CD4-positive, CD25-positive, alpha-beta regulatory T cell (primary cell): ENCODE data around the gene ZNF727. TPM values are rescaled to one million over a fixed set of nuclear protein-coding genes. Genes with fewer than 3 reads are reported as not detected.
"Not testable (repeated sequence)": the region's sequence is repeated elsewhere in the genome, so short reads cannot be mapped to it uniquely, and the experiment has no call there.

Source experiments
- ATAC-seq, 2 donors: fragments of 150-1000 bp; cut with Tn5 transposase; one replicate each; pipeline ENCODE4 v1.10.0; 2021; ENCODE audit warnings: low read depth in 2 of 2, moderate number of reproducible peaks in 2 of 2, moderate library complexity in 1 of 2
- DNase-seq, 3 donors: peaks; one replicate each; pipeline versions ENCODE4 v3.0.0 to v3.0.0-alpha.2; 2012 to 2022; ENCODE audit warnings: mixed read lengths in 1 of 3
- H3K27ac ChIP-seq: one replicate; pipeline ENCODE4 v1.7.0; 2013; ENCODE audit warnings: mild to moderate bottlenecking, low read length; ENCODE audit not compliant: insufficient read depth, poor library complexity, severe bottlenecking
- H3K27me3 ChIP-seq: one replicate; pipeline ENCODE4 v1.7.0; 2013; ENCODE audit warnings: low read length; ENCODE audit not compliant: control insufficient read depth, insufficient read depth
- H3K36me3 ChIP-seq: one replicate; pipeline ENCODE4 v1.7.0; 2013; ENCODE audit warnings: mild to moderate bottlenecking, low read length, moderate library complexity; ENCODE audit not compliant: control insufficient read depth, insufficient read depth
- H3K4me1 ChIP-seq: 2 replicates; pipeline ENCODE4 v1.7.0; 2013; ENCODE audit warnings: mild to moderate bottlenecking, low read length; ENCODE audit not compliant: insufficient read depth, control insufficient read depth, poor library complexity, severe bottlenecking
- H3K4me3 ChIP-seq: one replicate; pipeline ENCODE4 v1.7.0; 2013; ENCODE audit warnings: low read depth, mild to moderate bottlenecking, low read length, moderate library complexity
- H3K9me3 ChIP-seq, 2 experiments: 1 replicate in 1 of 2; 2 replicates in 1 of 2; pipeline ENCODE4 v1.7.0; 2013; ENCODE audit warnings: low read length in 2 of 2, mild to moderate bottlenecking in 1 of 2, moderate library complexity in 1 of 2; ENCODE audit not compliant: control insufficient read depth in 2 of 2
- H3K27ac Mint-ChIP-seq, 3 donors: one replicate each; pipeline ENCODE4 v1.8.0; 2020 to 2022; ENCODE audit warnings: mild to moderate bottlenecking in 3 of 3, mixed read lengths in 3 of 3, moderate library complexity in 2 of 3
- H3K27me3 Mint-ChIP-seq: one replicate; pipeline ENCODE4 v1.8.0; 2022; ENCODE audit warnings: mild to moderate bottlenecking, mixed read lengths
- H3K36me3 Mint-ChIP-seq: one replicate; pipeline ENCODE4 v1.8.0; 2020; ENCODE audit warnings: mixed read lengths
- H3K4me1 Mint-ChIP-seq, 4 donors: one replicate each; pipeline ENCODE4 v1.8.0; 2020 to 2022; ENCODE audit warnings: mixed read lengths in 4 of 4, mild to moderate bottlenecking in 1 of 4
- H3K4me3 Mint-ChIP-seq, 4 donors: one replicate each; pipeline ENCODE4 v1.8.0; 2020 to 2022; ENCODE audit warnings: mild to moderate bottlenecking in 4 of 4, mixed read lengths in 4 of 4, moderate library complexity in 3 of 4
- H3K9me3 Mint-ChIP-seq, 7 donors: one replicate each; pipeline ENCODE4 v1.8.0; 2020 to 2022; ENCODE audit warnings: mixed read lengths in 7 of 7, mild to moderate bottlenecking in 3 of 7, moderate library complexity in 2 of 7
- polyA plus RNA-seq, 4 donors: library from polyadenylated mRNA; unstranded; fragments of 300-500 nt; fragmentation: Illumina TruSeq; gene quantifications; one replicate each; pipeline ENCODE4 v1.2.3, GENCODE V29; 2021
- total RNA-seq: library from RNA; stranded (reverse); gene quantifications from one replicate; pipeline ENCODE4 v1.2.3, GENCODE V29; 2022

ZNF727 gene
- total and polyA plus RNA-seq, 5 donors from 2014 or later = 0.09 TPM; not detected in 4

- no peak overlapping the region for H3K4me3 Mint-ChIP-seq
- H3K27ac Mint-ChIP-seq = no peak overlapping the region
These were observed 33.4 kb downstream of the ZNF727 start for GRCh38 chr7:64078699-64078994.

GRCh38 chr7:64087501-64087900, 42.3 kb downstream of the ZNF727 start:
- H3K36me3 ChIP-seq = no peaks in the 10 kb centered on the region

More at GRCh38 chr7:64078699-64078994, 33.4 kb downstream of the ZNF727 start:
- DNase-seq = no peak
- H3K4me3 ChIP-seq = no peak overlapping the region
- no peaks in the 10 kb centered on the region for H3K36me3 Mint-ChIP-seq
- no peaks in the 10 kb centered on the region for H3K27me3 ChIP-seq
- H3K36me3 ChIP-seq = no peaks in the 10 kb centered on the region
- no peak for ATAC-seq
- peaks cover 4 to 79% (median 33%) of the 10 kb centered on the region in 7 donors for H3K9me3 Mint-ChIP-seq
- no peaks in the 10 kb centered on the region for H3K27me3 Mint-ChIP-seq
- H3K27ac ChIP-seq = no peak overlapping the region
- peaks cover 67 to 93% of the 10 kb centered on the region in 2 experiments for H3K9me3 ChIP-seq
- no peaks in the 10 kb centered on the region for H3K4me1 Mint-ChIP-seq
- no peaks in the 10 kb centered on the region for H3K4me1 ChIP-seq

GRCh38 chr7:64088863-64089262, 43.6 kb downstream of the ZNF727 start:
- H3K9me3 Mint-ChIP-seq = peaks cover 0 to 57% (median 22%) of the 10 kb centered on the region in 7 donors

More at GRCh38 chr7:64087501-64087900, 42.3 kb downstream of the ZNF727 start:
- Mint-ChIP-seq H3K9me3 (peaks cover 0 to 53% (median 15%) of the 10 kb centered on the region in 7 donors), H3K4me3 (no peak overlapping the region), H3K36me3 (no peaks in the 10 kb centered on the region), H3K27me3 (no peaks in the 10 kb centered on the region), H3K4me1 (no peaks in the 10 kb centered on the region), H3K27ac (no peak overlapping the region)
- Histone ChIP-seq H3K27ac (no peak overlapping the region), H3K9me3 (peaks cover 11 to 51% of the 10 kb centered on the region in 2 experiments), H3K4me1 (no peaks in the 10 kb centered on the region), H3K27me3 (no peaks in the 10 kb centered on the region), H3K4me3 (no peak overlapping the region)
- DNase-seq = no peak
- no peak for ATAC-seq

More at GRCh38 chr7:64088863-64089262, 43.6 kb downstream of the ZNF727 start:
- peaks cover 9 to 51% of the 10 kb centered on the region in 2 experiments for H3K9me3 ChIP-seq
- H3K36me3 Mint-ChIP-seq, H3K4me3 ChIP-seq, H3K27me3 ChIP-seq, H3K4me1 ChIP-seq, ATAC-seq, H3K4me1 Mint-ChIP-seq, H3K27ac Mint-ChIP-seq, H3K27ac ChIP-seq, H3K36me3 ChIP-seq, DNase-seq, H3K4me3 Mint-ChIP-seq, H3K27me3 Mint-ChIP-seq: not testable (repeated sequence)

Other genes with a start within 250 kb of the ZNF727 start
- gene ZNF722, start 46.6 kb upstream of the ZNF727 start, total RNA-seq = not detected
- not detected for gene ZNF722, start 46.6 kb upstream of the ZNF727 start, polyA plus RNA-seq
- gene ZNF735, start 161.8 kb downstream of the ZNF727 start, total RNA-seq = not detected
- not detected for gene ZNF735, start 161.8 kb downstream of the ZNF727 start, polyA plus RNA-seq
- gene ZNF679, start 183.0 kb downstream of the ZNF727 start, total RNA-seq = not detected
- not detected for gene ZNF679, start 183.0 kb downstream of the ZNF727 start, polyA plus RNA-seq